K562 (cell line): ENCODE measurements around the gene ARF1. TPM values are rescaled to one million over a fixed set of nuclear protein-coding genes. Genes with fewer than 3 reads are reported as not detected.

Experiments
- ATAC-seq: fragments of 200-7000 bp; cut with Tn5 transposase; 3 replicates; pipeline ENCODE4 v1.9.1; 2020; ENCODE audit warnings: moderate library complexity
- BruUV-seq: library from RNA; stranded (reverse); fragments of 400-500 nt; replicated peaks from 2 replicates; lab custom pipeline; 2021; lab: Mats Ljungman, UMichigan
- CTCF ChIA-PET: fragments of 300-600 bp; formaldehyde crosslinking; extraction: SDS; loops from one replicate; lab custom pipeline; 2021; ENCODE audit warnings: low intra/inter-chr PET ratio; lab: Yijun Ruan, JAX
- POLR2A ChIA-PET: fragments of 300-600, 350-650 bp; sonication (Branson Sonifier 250); formaldehyde crosslinking; extraction: SDS; loops from one replicate; lab custom pipeline; 2021; ENCODE audit warnings: antibody characterized with exemption, inconsistent platforms; lab: Yijun Ruan, JAX
- DNase-seq, 4 experiments: peaks; one replicate each; pipeline versions ENCODE4 v3.0.0 to v3.0.0-alpha.2; 2011 to 2018; ENCODE audit warnings: low spot score in 3 of 4, mixed read lengths in 3 of 4; ENCODE audit errors: extremely low read depth in 1 of 4
- FAIRE-seq: peaks from 2 replicates; lab custom pipeline; 2011; peaks lifted over from hg19 to GRCh38; lab: Jason Lieb, UNC
- H2AFZ ChIP-seq: 2 replicates; pipeline ENCODE4 v1.6.0; 2011; ENCODE audit warnings: low read depth, low read length, control low read depth, inconsistent platforms
- H3K27ac ChIP-seq: fragments of 200-600 bp; 3 replicates; pipeline ENCODE4 v1.8.0; 2011; ENCODE audit warnings: low read depth, mild to moderate bottlenecking, control low read depth, inconsistent platforms, low read length, moderate library complexity, mixed read lengths; ENCODE audit errors: extremely low read depth
- H3K27me3 ChIP-seq, 2 experiments: fragments of 300-600 bp in 1 of 2; 2 replicates in 1 of 2; 3 replicates in 1 of 2; pipeline versions ENCODE4 v1.6.0 to v1.8.0; 2011; ENCODE audit warnings: inconsistent platforms in 2 of 2, low read length in 2 of 2, mild to moderate bottlenecking in 1 of 2, mixed read lengths in 1 of 2, moderate library complexity in 1 of 2; ENCODE audit not compliant: control insufficient read depth in 2 of 2, insufficient read depth in 2 of 2
- H3K36me3 ChIP-seq: fragments of 300-600 bp; 3 replicates; pipeline ENCODE4 v1.8.0; 2011; ENCODE audit warnings: mild to moderate bottlenecking, low read length, inconsistent platforms; ENCODE audit not compliant: control insufficient read depth, insufficient read depth
- H3K4me1 ChIP-seq, 2 experiments: fragments of 200-600 bp in 1 of 2; replicated peaks in 1 of 2; 2 replicates in 1 of 2; 3 replicates in 1 of 2; pipeline versions ENCODE4 v1.5.1 to v1.8.0; 2011; ENCODE audit warnings: inconsistent platforms in 2 of 2, low read length in 2 of 2, mild to moderate bottlenecking in 1 of 2, mixed read lengths in 1 of 2, moderate library complexity in 1 of 2; ENCODE audit not compliant: control insufficient read depth in 2 of 2, insufficient read depth in 2 of 2
- H3K4me2 ChIP-seq: 2 replicates; pipeline ENCODE4 v1.6.1; 2011; ENCODE audit warnings: low read length, control low read depth, inconsistent platforms, mixed read lengths; ENCODE audit not compliant: insufficient read depth
- H3K4me3 ChIP-seq: fragments of 200-600 bp; sonication (generic), shearing (Covaris generic); 2 replicates; pipeline ENCODE4 v1.5.1; 2016; ENCODE audit warnings: control low read depth, inconsistent platforms
- H3K79me2 ChIP-seq: fragments of 200-600 bp; 3 replicates; pipeline ENCODE4 v1.8.0; 2011; ENCODE audit warnings: low read length, inconsistent platforms; ENCODE audit not compliant: control insufficient read depth, insufficient read depth
- H3K9ac ChIP-seq, 2 experiments: 2 replicates each; pipeline versions ENCODE4 v1.6.0 to v1.6.1; 2011; ENCODE audit warnings: low read depth in 2 of 2, low read length in 2 of 2, control low read depth in 1 of 2, inconsistent platforms in 1 of 2, mild to moderate bottlenecking in 1 of 2, mixed read lengths in 1 of 2; ENCODE audit not compliant: insufficient read depth in 1 of 2
- H3K9me1 ChIP-seq: one replicate; pipeline ENCODE4 v1.6.0; 2011; ENCODE audit warnings: inconsistent platforms, mild to moderate bottlenecking, low read length, moderate library complexity; ENCODE audit not compliant: control insufficient read depth, insufficient read depth
- H3K9me3 ChIP-seq: replicated peaks from 2 replicates; pipeline ENCODE4 v1.5.1; 2011; ENCODE audit warnings: low read depth, low read length, inconsistent platforms; ENCODE audit not compliant: control insufficient read depth, insufficient read depth
- H4K20me1 ChIP-seq: replicated peaks from 2 replicates; pipeline ENCODE4 v1.6.1; 2011; ENCODE audit warnings: low read length, inconsistent platforms, mixed read lengths; ENCODE audit not compliant: control insufficient read depth, insufficient read depth
- CBX3 ChIP-seq, 2 experiments: IDR thresholded peaks; 1 replicate in 1 of 2; 2 replicates in 1 of 2; pipeline ENCODE4 v1.6.1; 2012; ENCODE audit warnings: inconsistent platforms in 2 of 2, low read length in 2 of 2, borderline replicate concordance in 1 of 2, control low read depth in 1 of 2
- CBX5 ChIP-seq: IDR thresholded peaks from 2 replicates; pipeline ENCODE4 v1.6.1; 2014; ENCODE audit warnings: low read depth, borderline replicate concordance
- CEBPB ChIP-seq: fragments of 450-650 bp; IDR thresholded peaks from 2 replicates; pipeline ENCODE4 v1.6.1; 2016; ENCODE audit warnings: missing genetic modification characterization, missing compliant biosample characterization
- CLOCK ChIP-seq: fragments of 250-450 bp; sonication (Bioruptor Pico); IDR thresholded peaks from 2 replicates; pipeline ENCODE4 v1.4.0; 2020; ENCODE audit warnings: mild to moderate bottlenecking, moderate library complexity, borderline replicate concordance
- HIVEP1 ChIP-seq: fragments of 250-450 bp; sonication (Bioruptor Pico); IDR thresholded peaks from 2 replicates; pipeline ENCODE4 v1.4.0; 2020; ENCODE audit warnings: mild to moderate bottlenecking
- JUNB ChIP-seq: fragments of 450-650 bp; formaldehyde crosslinking; conservative IDR thresholded peaks from 2 replicates; pipeline ENCODE4 v1.4.0; 2020; ENCODE audit warnings: mild to moderate bottlenecking
- POLR2AphosphoS5 ChIP-seq: IDR thresholded peaks from 2 replicates; pipeline ENCODE4 v1.6.1; 2011; ENCODE audit warnings: mild to moderate bottlenecking, low read depth, low read length, moderate library complexity; ENCODE audit not compliant: control insufficient read depth, insufficient read depth
- SNIP1 ChIP-seq: fragments of 450-650 bp; IDR thresholded peaks from 2 replicates; pipeline ENCODE4 v1.7.1; 2017; ENCODE audit warnings: low read depth, mild to moderate bottlenecking
- TRIM24 ChIP-seq, 2 experiments: fragments of 450-650 bp; IDR thresholded peaks; 2 replicates each; pipeline ENCODE4 v1.6.1; 2016
- TRIM28 ChIP-seq: fragments of 450-650 bp; IDR thresholded peaks from 2 replicates; pipeline ENCODE4 v1.6.1; 2017
- ZFP1 ChIP-seq: fragments of 450-650 bp; formaldehyde crosslinking; IDR thresholded peaks from 2 replicates; pipeline ENCODE4 v1.4.0; 2020; ENCODE audit warnings: mild to moderate bottlenecking, mixed read lengths
- ZNF785 ChIP-seq: fragments of 250-450 bp; sonication (Bioruptor Pico); IDR thresholded peaks from 2 replicates; pipeline ENCODE4 v1.4.0; 2020; ENCODE audit warnings: mild to moderate bottlenecking
- ZSCAN29 ChIP-seq: fragments of 450-650 bp; IDR thresholded peaks from 2 replicates; pipeline ENCODE4 v1.6.1; 2017
- WGBS: fragments of 100-300 bp; shearing (Covaris generic); methylation state at CpG from one replicate; pipeline ENCODE4 v1.1.6; 2016; ENCODE audit warnings: low coverage, mixed read lengths; ENCODE audit not compliant: insufficient coverage; ENCODE audit errors: missing lambda C conversion rate; 5-methylcytosine and 5-hydroxymethylcytosine counted together
- in situ Hi-C: fragments of 300-500 bp; cut with MboI; formaldehyde crosslinking; loops from 4 replicates; pipeline ENCODE4 v1.15.0; 2018; ENCODE audit warnings: inconsistent platforms, mixed read lengths
- intact Hi-C: fragments of 100-400 bp; cut with micrococcal nuclease; formaldehyde crosslinking; loops from 2 replicates; pipeline ENCODE4 v1.14.2; 2022
- polyA plus RNA-seq, 8 experiments: library from polyadenylated mRNA; depleted of rRNA in 4 of 8; stranded (reverse) in 5 of 8; unstranded in 3 of 8; fragments of >200 nt; fragmentation: Nextera tagmentation in 2 of 8; fragmentation: Illumina TruSeq in 1 of 8; extraction: Ambion mirVana in 2 of 8; extraction: Trizol in 1 of 8; gene quantifications; 2 replicates each; pipeline versions ENCODE4 v1.2.1 to v1.2.3, GENCODE V29; 2011 to 2014; ENCODE audit warnings: inconsistent platforms in 1 of 8, missing spikeins in 1 of 8
- total RNA-seq, 7 experiments: library from RNA; depleted of rRNA in 6 of 7; stranded (reverse); fragments of >200 nt in 6 of 7; fragmentation: Illumina TruSeq in 2 of 7; extraction: Trizol in 2 of 7; gene quantifications; 2 replicates each; pipeline versions ENCODE4 v1.2.1 to v1.2.3, GENCODE V29; 2011 to 2021; ENCODE audit warnings: low replicate concordance in 1 of 7

ARF1 gene
- total and polyA plus RNA-seq, 9 of the 15 experiments (the other 6 are each of a cell fraction or from before 2014, with no cell fraction given) = 69.8 to 593 (median 325) TPM

GRCh38 chr1:228094432-228095016 is 12.0 kb downstream of the ARF1 start:
- CTCF ChIA-PET = no interaction called here
- H3K4me1 ChIP-seq = peaks cover 8 to 31% of the 10 kb centered on the region in 2 experiments; a peak in 2 of 5 replicates
- intact Hi-C loops (no loop called here), in situ Hi-C loops (no loop called here)
- POLR2A ChIA-PET = interaction anchor here (0.5 to 4.1 kb wide), 6 partner anchors 8 to 746 kb away, joined by 3 to 36 read pairs (median 6); partner anchors contain the start of genes ARF1 and C1orf35
- peaks cover 81% of the 10 kb centered on the region for H4K20me1 ChIP-seq
- H3K9me3 ChIP-seq = peaks cover 17% of the 10 kb centered on the region
- H3K4me3 ChIP-seq = no peak overlapping the region
- H3K36me3 ChIP-seq = peaks cover 95% of the 10 kb centered on the region
- no peak overlapping the region for H2AFZ ChIP-seq
- no peaks in the 10 kb centered on the region for H3K27me3 ChIP-seq
- peaks cover 86% of the 10 kb centered on the region for H3K79me2 ChIP-seq
- no TSS peak for BruUV-seq
- no peak for DNase-seq
- peaks cover 9% of the 10 kb centered on the region for H3K9me1 ChIP-seq
- FAIRE-seq = no peak
- H3K27ac ChIP-seq = no peak overlapping the region
- H3K9ac ChIP-seq = no peak overlapping the region
- H3K4me2 ChIP-seq = no peak overlapping the region
- 92% methylated on average over 13 of the region's 13 CpGs for WGBS
- no peak for ATAC-seq
- TF ChIP-seq CEBPB (tag) (0 out of 2 replicates have a peak, but pooled peaks have one; percentile 26), CBX3 (IDR thresholded peaks at IDR 0.05; ENCODE audit: borderline replicate concordance in 1 of 2, low read length in 2 of 2) (peak in 1 of 2 experiments; percentile 84; a peak in 1 of 3 replicates), TRIM24 (IDR thresholded peaks at IDR 0.05) (peak in 1 of 2 experiments; percentile 34; a peak in 1 of 4 replicates), CBX5 (0 out of 2 replicates have a peak, but pooled peaks have one; percentile 18), HIVEP1 (CRISPR knock-in tag) (no peak), POLR2AphosphoS5 (peak; percentile 27; the same call in 1 of the 2 replicates), TRIM28 (peak; percentile 82), CLOCK (no peak), ZNF785 (CRISPR knock-in tag) (no peak), SNIP1 (no peak), JUNB (CRISPR knock-in tag) (no peak), ZFP1 (CRISPR knock-in tag) (peak; percentile 89), ZSCAN29 (no peak)
